Stomach smooth muscle (tissue), 2 donors: ENCODE measurements around the gene LYL1.

ENCODE experiments used
- H3K27ac ChIP-seq: one replicate; pipeline ENCODE4 v1.7.0; 2013; ENCODE audit warnings: mild to moderate bottlenecking, low read length, inconsistent platforms
- H3K27me3 ChIP-seq, 2 donors: one replicate each; pipeline ENCODE4 v1.7.0; 2013; ENCODE audit warnings: low read length in 2 of 2; ENCODE audit not compliant: insufficient read depth in 2 of 2, control insufficient read depth in 1 of 2
- H3K36me3 ChIP-seq, 2 donors: one replicate each; pipeline ENCODE4 v1.7.0; 2013; ENCODE audit warnings: low read length in 2 of 2; ENCODE audit not compliant: control insufficient read depth in 2 of 2, insufficient read depth in 2 of 2
- H3K4me1 ChIP-seq: one replicate; pipeline ENCODE4 v1.7.0; 2013; ENCODE audit warnings: low read length; ENCODE audit not compliant: control insufficient read depth, insufficient read depth
- H3K4me3 ChIP-seq, 2 donors: one replicate each; pipeline ENCODE4 v1.7.0; 2013; ENCODE audit warnings: low read length in 2 of 2
- H3K9ac ChIP-seq, 2 donors: one replicate each; pipeline ENCODE4 v1.7.0; 2013; ENCODE audit warnings: low read length in 2 of 2, mild to moderate bottlenecking in 1 of 2
- H3K9me3 ChIP-seq, 2 donors: one replicate each; pipeline ENCODE4 v1.7.0; 2013; ENCODE audit warnings: low read length in 2 of 2; ENCODE audit not compliant: control insufficient read depth in 2 of 2
- donor health status: healthy.
- donor health status: Pancreatic carcinoma.

The LYL1 gene

GRCh38 chr19:13097033-13097462 is 5.6 kb downstream of the LYL1 start:
- Histone ChIP-seq H3K27me3 (peaks cover 0 to 6% of the 10 kb centered on the region in 2 donors), H3K4me1 (peaks cover 42% of the 10 kb centered on the region), H3K9ac (no peak overlapping the region), H3K27ac (no peak overlapping the region), H3K36me3 (peaks cover 0 to 7% of the 10 kb centered on the region in 2 donors), H3K9me3 (no peaks in the 10 kb centered on the region), H3K4me3 (no peak overlapping the region)

- Histone ChIP-seq H3K36me3 (peaks cover 0 to 7% of the 10 kb centered on the region in 2 donors), H3K4me1 (peaks cover 46% of the 10 kb centered on the region), H3K27ac (no peak overlapping the region), H3K27me3 (peaks cover 0 to 6% of the 10 kb centered on the region in 2 donors), H3K9me3 (no peaks in the 10 kb centered on the region), H3K4me3 (no peak overlapping the region), H3K9ac (no peak overlapping the region)
Measured at GRCh38 chr19:13095934-13096927, 6.4 kb downstream of the LYL1 start.

GRCh38 chr19:13095393-13095784 is 7.3 kb downstream of the LYL1 start:
- H3K36me3 ChIP-seq = peaks cover 0 to 10% of the 10 kb centered on the region in 2 donors
- no peak overlapping the region for H3K27ac ChIP-seq
- peaks cover 0 to 6% of the 10 kb centered on the region in 2 donors for H3K27me3 ChIP-seq
- peaks cover 54% of the 10 kb centered on the region for H3K4me1 ChIP-seq
- no peaks in the 10 kb centered on the region for H3K9me3 ChIP-seq
- no peak overlapping the region for H3K9ac ChIP-seq
- no peak overlapping the region for H3K4me3 ChIP-seq

- peaks cover 0 to 10% of the 10 kb centered on the region in 2 donors for H3K36me3 ChIP-seq
- H3K9me3 ChIP-seq = no peaks in the 10 kb centered on the region
- no peak overlapping the region for H3K27ac ChIP-seq
- H3K9ac ChIP-seq = no peak overlapping the region
- H3K4me1 ChIP-seq = peaks cover 58% of the 10 kb centered on the region
- H3K4me3 ChIP-seq = no peak overlapping the region
- H3K27me3 ChIP-seq = peaks cover 0 to 6% of the 10 kb centered on the region in 2 donors
Measured at GRCh38 chr19:13094771-13095392, 7.8 kb downstream of the LYL1 start.

GRCh38 chr19:13094106-13094504 is 8.6 kb downstream of the LYL1 start:
- Histone ChIP-seq H3K4me3 (no peak overlapping the region), H3K4me1 (peaks cover 57% of the 10 kb centered on the region), H3K27me3 (peaks cover 0 to 5% of the 10 kb centered on the region in 2 donors), H3K9ac (no peak overlapping the region), H3K27ac (no peak overlapping the region), H3K9me3 (no peaks in the 10 kb centered on the region), H3K36me3 (peaks cover 0 to 13% of the 10 kb centered on the region in 2 donors)

- Histone ChIP-seq H3K27me3 (no peaks in the 10 kb centered on the region), H3K27ac (no peak overlapping the region), H3K9me3 (no peaks in the 10 kb centered on the region), H3K9ac (peak overlapping the region in 1 of 2 donors; percentile 3), H3K4me1 (peaks cover 52% of the 10 kb centered on the region), H3K4me3 (no peak overlapping the region), H3K36me3 (peaks cover 0 to 13% of the 10 kb centered on the region in 2 donors)
Measured at GRCh38 chr19:13093407-13094105, 9.1 kb downstream of the LYL1 start.

GRCh38 chr19:13092606-13093235 is 9.9 kb downstream of the LYL1 start:
- H3K27ac ChIP-seq = peak overlapping the region; percentile 77
- H3K27me3 ChIP-seq = no peaks in the 10 kb centered on the region
- H3K4me3 ChIP-seq = no peak overlapping the region
- no peaks in the 10 kb centered on the region for H3K9me3 ChIP-seq
- peak overlapping the region in 1 of 2 donors; percentile 28 for H3K9ac ChIP-seq
- peaks cover 51% of the 10 kb centered on the region for H3K4me1 ChIP-seq
- H3K36me3 ChIP-seq = peaks cover 0 to 13% of the 10 kb centered on the region in 2 donors

GRCh38 chr19:13092158-13092543 is 10.5 kb downstream of the LYL1 start:
- Histone ChIP-seq H3K4me3 (no peak overlapping the region), H3K27ac (peak overlapping the region; percentile 77), H3K9me3 (no peaks in the 10 kb centered on the region), H3K36me3 (peaks cover 3 to 16% of the 10 kb centered on the region in 2 donors), H3K9ac (peak overlapping the region; percentile 28 to 42), H3K4me1 (peaks cover 49% of the 10 kb centered on the region), H3K27me3 (no peaks in the 10 kb centered on the region)

- peak overlapping the region; percentile 77 for H3K27ac ChIP-seq
- peaks cover 6 to 22% of the 10 kb centered on the region in 2 donors for H3K36me3 ChIP-seq
- H3K27me3 ChIP-seq = no peaks in the 10 kb centered on the region
- peak overlapping the region in 1 of 2 donors; percentile 44 for H3K4me3 ChIP-seq
- H3K9me3 ChIP-seq = no peaks in the 10 kb centered on the region
- peak overlapping the region in 1 of 2 donors; percentile 51 for H3K9ac ChIP-seq
- H3K4me1 ChIP-seq = peaks cover 49% of the 10 kb centered on the region
Measured at GRCh38 chr19:13091400-13092157, 11.1 kb downstream of the LYL1 start.
